ENCODE data around the gene RBP3. TPM values are rescaled to one million over a fixed set of nuclear protein-coding genes. Genes with fewer than 3 reads are reported as not detected.

The RBP3 gene
- total and polyA plus RNA-seq, 2 donors (not counting 3 experiments of a cell fraction or from before 2014, with no cell fraction given): not detected

DNA sequence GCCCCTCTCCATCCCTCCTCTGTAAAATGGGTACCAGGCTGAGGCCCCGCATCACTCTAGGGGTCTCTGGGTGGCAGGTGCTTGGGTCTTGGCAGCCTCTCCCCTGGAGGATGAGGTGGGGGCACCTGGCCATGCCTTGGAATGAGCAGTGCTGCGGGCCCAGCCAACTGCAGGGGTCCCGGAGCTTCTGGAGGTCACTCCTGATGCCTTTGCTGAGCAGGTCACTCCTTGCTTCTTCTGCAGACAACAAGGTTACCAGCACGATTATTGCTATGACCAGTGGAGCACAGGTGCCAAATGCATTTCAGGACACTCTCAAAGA, 58.3 kb downstream of the RBP3 start:
- H3K27me3 ChIP-seq (ENCODE audit: control insufficient read depth in 2 of 2, insufficient read depth in 2 of 2, low read length in 2 of 2): no peaks in the 10 kb centered on the region
- ChIA-PET CTCF (no interaction called here), POLR2A (no interaction called here)
- H3K4me2 ChIP-seq (ENCODE audit: insufficient read depth, low read length): no peak overlapping the region
- no peak overlapping the region for H2AFZ ChIP-seq (ENCODE audit: low read depth, low read length)
- BruUV-seq (replicated peaks): no TSS peak
- no peaks in the 10 kb centered on the region for H3K9me1 ChIP-seq (replicated peaks; ENCODE audit: control insufficient read depth, extremely low read depth, insufficient read depth, low read length)
- TF ChIP-seq, protein P1, sequence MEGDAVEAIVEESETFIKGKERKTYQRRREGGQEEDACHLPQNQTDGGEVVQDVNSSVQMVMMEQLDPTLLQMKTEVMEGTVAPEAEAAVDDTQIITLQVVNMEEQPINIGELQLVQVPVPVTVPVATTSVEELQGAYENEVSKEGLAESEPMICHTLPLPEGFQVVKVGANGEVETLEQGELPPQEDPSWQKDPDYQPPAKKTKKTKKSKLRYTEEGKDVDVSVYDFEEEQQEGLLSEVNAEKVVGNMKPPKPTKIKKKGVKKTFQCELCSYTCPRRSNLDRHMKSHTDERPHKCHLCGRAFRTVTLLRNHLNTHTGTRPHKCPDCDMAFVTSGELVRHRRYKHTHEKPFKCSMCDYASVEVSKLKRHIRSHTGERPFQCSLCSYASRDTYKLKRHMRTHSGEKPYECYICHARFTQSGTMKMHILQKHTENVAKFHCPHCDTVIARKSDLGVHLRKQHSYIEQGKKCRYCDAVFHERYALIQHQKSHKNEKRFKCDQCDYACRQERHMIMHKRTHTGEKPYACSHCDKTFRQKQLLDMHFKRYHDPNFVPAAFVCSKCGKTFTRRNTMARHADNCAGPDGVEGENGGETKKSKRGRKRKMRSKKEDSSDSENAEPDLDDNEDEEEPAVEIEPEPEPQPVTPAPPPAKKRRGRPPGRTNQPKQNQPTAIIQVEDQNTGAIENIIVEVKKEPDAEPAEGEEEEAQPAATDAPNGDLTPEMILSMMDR (IDR thresholded peaks at IDR 0.05; ENCODE audit: extremely low read depth in 1 of 2, insufficient read depth in 1 of 2, low read depth in 1 of 2, low read length in 2 of 2): no peak
- TF ChIP-seq MYC (IDR thresholded peaks at IDR 0.05; ENCODE audit: low read depth, low read length) (no peak), FOS (IDR thresholded peaks at IDR 0.05; ENCODE audit: borderline replicate concordance, insufficient read depth, low read length) (no peak), POLR2AphosphoS5 (IDR thresholded peaks at IDR 0.05; ENCODE audit: insufficient read depth, low read depth, low read length) (no peak), JUN (IDR thresholded peaks at IDR 0.05; ENCODE audit: borderline replicate concordance, insufficient read depth, insufficient read length, low read depth) (no peak), POLR2A (IDR thresholded peaks at IDR 0.05; ENCODE audit: low read depth, low read length) (no peak), GATA2 (IDR thresholded peaks at IDR 0.05; ENCODE audit: insufficient read depth, insufficient read length, low read depth, low read length) (no peak), EZH2 (IDR thresholded peaks at IDR 0.05; ENCODE audit: borderline replicate concordance, low read depth, low read length, severe bottlenecking) (no peak)
- TF ChIP-seq, protein P2, sequence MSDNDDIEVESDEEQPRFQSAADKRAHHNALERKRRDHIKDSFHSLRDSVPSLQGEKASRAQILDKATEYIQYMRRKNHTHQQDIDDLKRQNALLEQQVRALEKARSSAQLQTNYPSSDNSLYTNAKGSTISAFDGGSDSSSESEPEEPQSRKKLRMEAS (IDR thresholded peaks at IDR 0.05; ENCODE audit: insufficient read depth, insufficient read length): no peak
- no peak overlapping the region for H3K27ac ChIP-seq (ENCODE audit: insufficient read depth, low read depth, low read length)
- H3K4me3 ChIP-seq (replicated peaks in 1 of 3; ENCODE audit: insufficient read depth in 1 of 3, low read depth in 1 of 3, low read length in 3 of 3): no peak overlapping the region
- no peaks in the 10 kb centered on the region for H3K9me3 ChIP-seq (replicated peaks; ENCODE audit: control insufficient read depth, insufficient read depth, low read length)
- H3K79me2 ChIP-seq (ENCODE audit: control insufficient read depth, insufficient read depth, low read length): no peaks in the 10 kb centered on the region
- DNase-seq (ENCODE audit: low read depth, low spot score) (no peak), FAIRE-seq (no peak)
- intact Hi-C loops (cut with micrococcal nuclease): no loop called here
- H3K9ac ChIP-seq (replicated peaks; ENCODE audit: extremely low read depth, insufficient read depth, low read length): no peak overlapping the region
- H3K4me1 ChIP-seq (ENCODE audit: control insufficient read depth, extremely low read depth, insufficient read depth, low read length): peaks cover 18% of the 10 kb centered on the region
- no peaks in the 10 kb centered on the region for H4K20me1 ChIP-seq (replicated peaks; ENCODE audit: control insufficient read depth, extremely low read depth, insufficient read depth, low read length)
- no peaks in the 10 kb centered on the region for H3K36me3 ChIP-seq (ENCODE audit: control insufficient read depth in 2 of 2, extremely low read depth in 1 of 2, insufficient read depth in 2 of 2, low read length in 2 of 2)
- dilution Hi-C loops (cut with MboI; ENCODE audit: extremely low pct_ligation_motif_present, low sequenced_read_pairs): no loop called here

Measured in endothelial cell of umbilical vein (primary cell).